ENCODE data around the gene NAALADL2.
"Not testable (repeated sequence)": the region's sequence is repeated elsewhere in the genome, so short reads cannot be mapped to it uniquely, and the experiment has no call there.

DNA sequence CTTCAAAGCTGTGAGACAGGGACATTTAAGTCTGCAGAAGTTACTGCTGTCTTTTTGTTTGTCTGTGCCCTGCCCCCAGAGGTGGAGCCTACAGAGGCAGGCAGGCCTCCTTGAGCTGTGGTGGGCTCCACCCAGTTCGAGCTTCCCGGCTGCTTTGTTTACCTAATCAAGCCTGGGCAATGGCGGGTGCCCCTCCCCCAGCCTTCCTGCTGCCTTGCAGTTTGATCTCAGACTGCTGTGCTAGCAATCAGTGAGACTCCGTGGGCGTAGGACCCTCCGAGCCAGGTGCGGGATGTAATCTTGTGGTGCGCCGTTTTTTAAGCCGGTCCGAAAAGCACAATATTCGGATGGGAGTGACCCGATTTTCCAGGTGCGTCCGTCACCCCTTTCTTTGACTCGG, 928.0 kb downstream of the NAALADL2 start:
- TF ChIP-seq, protein P1, sequence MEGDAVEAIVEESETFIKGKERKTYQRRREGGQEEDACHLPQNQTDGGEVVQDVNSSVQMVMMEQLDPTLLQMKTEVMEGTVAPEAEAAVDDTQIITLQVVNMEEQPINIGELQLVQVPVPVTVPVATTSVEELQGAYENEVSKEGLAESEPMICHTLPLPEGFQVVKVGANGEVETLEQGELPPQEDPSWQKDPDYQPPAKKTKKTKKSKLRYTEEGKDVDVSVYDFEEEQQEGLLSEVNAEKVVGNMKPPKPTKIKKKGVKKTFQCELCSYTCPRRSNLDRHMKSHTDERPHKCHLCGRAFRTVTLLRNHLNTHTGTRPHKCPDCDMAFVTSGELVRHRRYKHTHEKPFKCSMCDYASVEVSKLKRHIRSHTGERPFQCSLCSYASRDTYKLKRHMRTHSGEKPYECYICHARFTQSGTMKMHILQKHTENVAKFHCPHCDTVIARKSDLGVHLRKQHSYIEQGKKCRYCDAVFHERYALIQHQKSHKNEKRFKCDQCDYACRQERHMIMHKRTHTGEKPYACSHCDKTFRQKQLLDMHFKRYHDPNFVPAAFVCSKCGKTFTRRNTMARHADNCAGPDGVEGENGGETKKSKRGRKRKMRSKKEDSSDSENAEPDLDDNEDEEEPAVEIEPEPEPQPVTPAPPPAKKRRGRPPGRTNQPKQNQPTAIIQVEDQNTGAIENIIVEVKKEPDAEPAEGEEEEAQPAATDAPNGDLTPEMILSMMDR (IDR thresholded peaks at IDR 0.05; ENCODE audit: low read depth, low read length, missing input control), result not testable (repeated sequence)
- TF ChIP-seq, protein P2, sequence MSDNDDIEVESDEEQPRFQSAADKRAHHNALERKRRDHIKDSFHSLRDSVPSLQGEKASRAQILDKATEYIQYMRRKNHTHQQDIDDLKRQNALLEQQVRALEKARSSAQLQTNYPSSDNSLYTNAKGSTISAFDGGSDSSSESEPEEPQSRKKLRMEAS (IDR thresholded peaks at IDR 0.05), result not testable (repeated sequence)
- not testable (repeated sequence) for TF ChIP-seq GABPA (IDR thresholded peaks at IDR 0.05 in 1 of 2, conservative IDR thresholded peaks at IDR 0.05 in 1 of 2); SP1 (IDR thresholded peaks at IDR 0.05); NR2F2 (IDR thresholded peaks at IDR 0.05); TAF1 (conservative IDR thresholded peaks at IDR 0.05)
- TF ChIP-seq, protein P3, sequence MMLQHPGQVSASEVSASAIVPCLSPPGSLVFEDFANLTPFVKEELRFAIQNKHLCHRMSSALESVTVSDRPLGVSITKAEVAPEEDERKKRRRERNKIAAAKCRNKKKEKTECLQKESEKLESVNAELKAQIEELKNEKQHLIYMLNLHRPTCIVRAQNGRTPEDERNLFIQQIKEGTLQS (IDR thresholded peaks at IDR 0.05), result not testable (repeated sequence)

Data from liver (tissue), 3 donors.